GM18526 (cell line): Measurements from ENCODE around the gene TMEM101.

Experiments
- POLR2A ChIP-seq: IDR thresholded peaks from 3 replicates; pipeline ENCODE4 v1.6.1; 2011; ENCODE audit not compliant: insufficient read length; ENCODE audit errors: extremely low read depth

TMEM101 gene

GRCh38 chr17:44033861-44034408 is 19.2 kb upstream of the TMEM101 start:
- TF ChIP-seq POLR2A: no peak

- no peak for TF ChIP-seq POLR2A
These were observed 15.7 kb upstream of the TMEM101 start for GRCh38 chr17:44030482-44030881.

- no peak for TF ChIP-seq POLR2A
These were observed 15.0 kb upstream of the TMEM101 start for GRCh38 chr17:44029736-44030135.

- no peak for TF ChIP-seq POLR2A
These were observed 10.1 kb upstream of the TMEM101 start for GRCh38 chr17:44024853-44025252.

GRCh38 chr17:44024271-44024663 is 9.5 kb upstream of the TMEM101 start:
- TF ChIP-seq POLR2A: no peak

- no peak for TF ChIP-seq POLR2A
These were observed 8.9 kb upstream of the TMEM101 start for GRCh38 chr17:44023545-44024270.

GRCh38 chr17:44022246-44022645 is 7.5 kb upstream of the TMEM101 start:
- no peak for TF ChIP-seq POLR2A

GRCh38 chr17:44014133-44014436 is 678 bp downstream of the TMEM101 start:
- no peak for TF ChIP-seq POLR2A

- no peak for TF ChIP-seq POLR2A
These were observed 1.9 kb downstream of the TMEM101 start for GRCh38 chr17:44012874-44013273.

GRCh38 chr17:44012391-44012790 is 2.4 kb downstream of the TMEM101 start:
- TF ChIP-seq POLR2A: no peak

- no peak for TF ChIP-seq POLR2A
These were observed 2.9 kb downstream of the TMEM101 start for GRCh38 chr17:44011876-44012275.

GRCh38 chr17:44010966-44011647 is 3.7 kb downstream of the TMEM101 start:
- TF ChIP-seq POLR2A: no peak

- TF ChIP-seq POLR2A: no peak
These were observed 6.4 kb downstream of the TMEM101 start for GRCh38 chr17:44008205-44008909.

- TF ChIP-seq POLR2A: no peak
These were observed 7.2 kb downstream of the TMEM101 start for GRCh38 chr17:44007346-44008204.
